AG09309 (cell line): ENCODE data around the gene ERI2.

ENCODE experiments used
- DNase-seq: peaks from one replicate; pipeline ENCODE4 v3.0.0-alpha.2; 2010; ENCODE audit warnings: low read depth
- H3K4me3 ChIP-seq: 2 replicates; pipeline ENCODE4 v1.5.1; 2011; ENCODE audit warnings: mild to moderate bottlenecking, low read depth, low read length, moderate library complexity; ENCODE audit not compliant: control insufficient read depth
- TF ChIP-seq, protein P1 (sequence below): IDR thresholded peaks from 2 replicates; pipeline ENCODE4 v1.5.1; 2011; ENCODE audit warnings: mild to moderate bottlenecking, low read depth, low read length, inconsistent platforms; ENCODE audit not compliant: insufficient read depth, control insufficient read depth; ENCODE audit errors: missing control alignments

ERI2 gene

DNA sequence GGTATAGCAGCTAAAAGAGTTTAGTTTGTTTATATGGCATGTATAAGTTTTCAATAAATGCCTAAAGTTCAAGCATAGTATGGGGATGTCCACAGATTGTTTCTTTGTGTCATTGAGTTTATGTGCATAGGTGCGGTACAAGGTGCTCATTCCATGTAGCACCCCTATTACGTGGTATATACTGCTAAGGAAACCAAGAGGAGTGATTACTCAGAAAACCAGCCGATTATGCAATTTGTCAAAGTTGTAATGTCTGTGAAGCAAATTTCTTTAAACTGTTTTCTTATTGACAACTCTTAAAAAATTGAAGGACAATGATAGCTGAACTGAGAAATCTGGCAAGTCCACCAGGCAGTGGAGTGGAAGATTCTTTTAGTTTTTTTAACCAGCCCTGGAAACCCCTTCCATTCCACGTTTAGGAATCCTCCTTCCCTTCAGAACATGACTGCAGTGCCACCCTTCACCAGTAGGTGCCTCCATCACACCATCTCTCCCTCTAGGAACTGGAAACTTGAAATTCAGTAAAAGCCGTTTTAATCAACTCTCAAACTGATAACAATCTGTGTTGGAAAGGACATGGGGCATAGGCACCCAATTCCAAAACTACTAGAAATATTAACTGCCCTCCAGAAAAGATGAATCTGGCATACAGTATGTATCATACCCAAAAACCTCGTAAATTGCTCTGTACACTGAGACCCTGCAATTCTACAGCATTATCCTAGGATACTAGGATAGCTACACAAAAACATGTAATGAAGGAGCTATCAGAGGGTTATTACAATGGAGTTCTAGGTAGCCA is 43.5 kb upstream of the ERI2 start:
- DNase-seq, result peak; percentile 11
- TF ChIP-seq, protein P1, sequence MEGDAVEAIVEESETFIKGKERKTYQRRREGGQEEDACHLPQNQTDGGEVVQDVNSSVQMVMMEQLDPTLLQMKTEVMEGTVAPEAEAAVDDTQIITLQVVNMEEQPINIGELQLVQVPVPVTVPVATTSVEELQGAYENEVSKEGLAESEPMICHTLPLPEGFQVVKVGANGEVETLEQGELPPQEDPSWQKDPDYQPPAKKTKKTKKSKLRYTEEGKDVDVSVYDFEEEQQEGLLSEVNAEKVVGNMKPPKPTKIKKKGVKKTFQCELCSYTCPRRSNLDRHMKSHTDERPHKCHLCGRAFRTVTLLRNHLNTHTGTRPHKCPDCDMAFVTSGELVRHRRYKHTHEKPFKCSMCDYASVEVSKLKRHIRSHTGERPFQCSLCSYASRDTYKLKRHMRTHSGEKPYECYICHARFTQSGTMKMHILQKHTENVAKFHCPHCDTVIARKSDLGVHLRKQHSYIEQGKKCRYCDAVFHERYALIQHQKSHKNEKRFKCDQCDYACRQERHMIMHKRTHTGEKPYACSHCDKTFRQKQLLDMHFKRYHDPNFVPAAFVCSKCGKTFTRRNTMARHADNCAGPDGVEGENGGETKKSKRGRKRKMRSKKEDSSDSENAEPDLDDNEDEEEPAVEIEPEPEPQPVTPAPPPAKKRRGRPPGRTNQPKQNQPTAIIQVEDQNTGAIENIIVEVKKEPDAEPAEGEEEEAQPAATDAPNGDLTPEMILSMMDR, result peak; percentile 99
- no peak overlapping the region for H3K4me3 ChIP-seq

DNA sequence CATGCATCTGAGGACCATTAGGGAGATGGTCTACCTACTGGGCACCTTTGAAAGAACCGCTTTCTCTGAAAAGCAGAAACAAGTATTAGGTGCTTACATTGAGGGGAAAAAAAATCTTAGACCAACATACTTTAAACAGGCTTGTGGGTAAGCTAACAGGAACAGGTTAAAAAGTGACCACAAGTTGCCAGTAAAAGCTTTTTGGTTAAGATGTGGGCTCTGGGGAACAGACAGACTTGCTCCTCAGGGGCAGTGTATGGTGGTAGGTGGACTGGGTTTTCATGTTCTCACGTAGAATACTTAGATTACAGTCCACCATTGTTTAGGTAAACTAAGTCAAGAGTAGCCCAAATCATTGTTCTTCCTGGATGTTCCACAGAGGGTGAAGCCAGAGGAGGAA is 41.3 kb upstream of the ERI2 start:
- DNase-seq, result no peak
- no peak overlapping the region for H3K4me3 ChIP-seq
- TF ChIP-seq, protein P1, result no peak

DNA sequence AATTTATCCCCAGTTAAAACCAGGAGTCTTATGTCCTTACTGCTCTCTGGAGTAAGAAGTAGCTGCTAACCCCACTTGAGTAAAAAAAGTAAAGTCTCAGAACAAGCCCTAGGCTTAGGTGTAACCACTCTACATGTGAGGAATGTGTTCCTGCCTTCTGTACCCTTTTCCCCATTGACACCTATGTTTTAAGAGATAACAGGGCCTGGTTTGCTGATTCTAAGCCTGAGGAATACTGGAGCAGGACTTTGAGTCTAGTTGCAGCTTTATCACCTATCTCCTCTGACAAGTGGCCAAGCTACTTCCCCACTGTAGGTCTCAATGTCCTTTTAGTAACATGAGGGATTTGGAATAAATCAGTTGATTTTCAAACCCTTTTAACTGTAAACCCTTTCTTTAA is 40.3 kb upstream of the ERI2 start:
- no peak overlapping the region for H3K4me3 ChIP-seq
- TF ChIP-seq, protein P1, result no peak
- DNase-seq, result no peak

DNA sequence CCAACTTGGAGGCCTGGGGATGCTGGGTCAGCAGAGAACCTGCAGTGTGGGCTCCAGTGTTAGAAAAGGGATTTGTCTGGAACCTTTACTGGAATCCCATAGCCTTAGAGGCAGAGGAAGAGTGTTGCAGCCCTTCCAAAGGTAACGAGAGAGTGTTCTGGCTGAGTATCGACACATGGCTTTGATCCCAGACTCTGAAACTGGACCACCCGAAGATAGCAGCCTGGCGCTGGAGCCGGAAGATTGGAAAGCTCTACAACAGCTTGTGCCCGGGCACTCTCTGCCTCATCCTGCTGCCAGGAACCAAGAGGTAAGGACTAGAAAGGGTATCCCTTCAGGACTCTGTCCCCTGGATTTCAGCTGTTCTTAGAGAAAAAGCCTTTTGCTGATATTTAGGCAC is 39.8 kb upstream of the ERI2 start:
- TF ChIP-seq, protein P1, result no peak
- no peak overlapping the region for H3K4me3 ChIP-seq
- DNase-seq, result no peak

DNA sequence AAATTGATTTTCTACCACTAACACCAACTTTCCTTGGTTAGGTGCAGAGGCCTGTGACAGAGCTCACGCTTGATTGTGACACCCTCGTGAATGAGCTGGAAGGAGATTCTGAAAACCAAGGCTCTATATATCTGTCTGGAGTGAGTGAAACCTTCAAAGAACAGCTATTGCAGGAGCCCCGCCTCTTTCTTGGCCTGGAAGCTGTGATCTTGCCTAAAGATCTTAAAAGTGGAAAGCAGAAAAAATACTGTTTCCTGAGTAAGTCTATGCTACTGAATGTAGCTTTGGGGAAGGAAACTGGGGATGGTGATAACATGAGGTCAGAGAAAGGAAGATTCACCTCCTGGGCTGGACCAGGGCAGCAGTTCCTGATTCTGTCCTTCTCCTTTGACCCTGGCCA is 38.3 kb upstream of the ERI2 start:
- TF ChIP-seq, protein P1, result no peak
- DNase-seq, result no peak
- H3K4me3 ChIP-seq, result no peak overlapping the region

DNA sequence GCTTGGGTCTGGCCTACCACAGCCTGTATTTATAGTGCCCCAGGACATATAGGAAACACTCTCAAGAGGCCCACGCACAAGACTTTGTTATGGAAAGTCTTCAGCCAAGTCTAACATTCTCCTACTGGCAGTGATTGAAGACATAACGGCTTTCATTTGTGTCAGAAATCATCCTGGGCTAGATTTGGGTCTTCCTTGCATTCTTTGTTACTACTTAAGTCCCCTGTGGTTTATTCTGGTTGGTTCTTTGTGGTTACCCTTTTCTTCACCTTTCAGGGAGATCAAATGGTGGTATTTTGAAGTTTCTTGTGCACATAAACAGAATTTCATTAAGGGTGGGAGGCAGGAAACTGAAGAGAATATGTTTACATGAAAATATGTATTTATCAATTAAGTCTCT is 37.8 kb upstream of the ERI2 start:
- DNase-seq, result no peak
- no peak overlapping the region for H3K4me3 ChIP-seq
- TF ChIP-seq, protein P1, result no peak
